IMR-90 (cell line): ENCODE results near the gene ABCA12. TPM values are rescaled to one million over a fixed set of nuclear protein-coding genes. Genes with fewer than 3 reads are reported as not detected.

Source experiments
- ATAC-seq: fragments of 200-7000 bp; cut with Tn5 transposase; 2 replicates; pipeline ENCODE4 v1.9.1; 2020; ENCODE audit warnings: low read depth, mild to moderate bottlenecking, moderate library complexity
- BruUV-seq: library from RNA; stranded (reverse); fragments of 400-500 nt; replicated peaks from 2 replicates; lab custom pipeline; 2021; lab: Mats Ljungman, UMichigan
- CTCF ChIA-PET: fragments of 300-600 bp; formaldehyde crosslinking; extraction: SDS; loops from one replicate; lab custom pipeline; 2021; ENCODE audit warnings: antibody characterized with exemption; lab: Yijun Ruan, JAX
- POLR2A ChIA-PET: fragments of 300-600 bp; sonication (Branson Sonifier 250); formaldehyde crosslinking; loops from one replicate; lab custom pipeline; 2022; ENCODE audit warnings: antibody characterized with exemption; ENCODE audit not compliant: unreplicated experiment; lab: Charles Lee
- DNase-seq: peaks from one replicate; pipeline ENCODE4 v3.0.0; 2013
- H2AFZ ChIP-seq: replicated peaks from 2 replicates; pipeline ENCODE3; 2013; ENCODE audit warnings: low read length, mild to moderate bottlenecking; ENCODE audit not compliant: poor library complexity
- H2AK5ac ChIP-seq: 2 replicates; pipeline ENCODE4 v1.6.1; 2013; ENCODE audit warnings: low read depth, low read length, inconsistent platforms
- H2AK9ac ChIP-seq: replicated peaks from 2 replicates; pipeline ENCODE3; 2013; ENCODE audit warnings: mild to moderate bottlenecking, low read depth, low read length, moderate library complexity; ENCODE audit not compliant: poor library complexity
- H2BK120ac ChIP-seq: 2 replicates; pipeline ENCODE4 v1.6.1; 2013; ENCODE audit warnings: low read depth, low read length, inconsistent platforms
- H2BK15ac ChIP-seq: 3 replicates; pipeline ENCODE4 v1.6.1; 2013; ENCODE audit warnings: low read depth, low read length, inconsistent platforms
- H2BK20ac ChIP-seq: 2 replicates; pipeline ENCODE4 v1.6.1; 2013; ENCODE audit warnings: low read depth, mild to moderate bottlenecking, inconsistent platforms, low read length, moderate library complexity
- H2BK5ac ChIP-seq: 2 replicates; pipeline ENCODE4 v1.6.1; 2013; ENCODE audit warnings: mild to moderate bottlenecking, low read depth, low read length, inconsistent platforms; ENCODE audit not compliant: poor library complexity, severe bottlenecking
- H3K14ac ChIP-seq: replicated peaks from 2 replicates; pipeline ENCODE4 v1.6.1; 2013; ENCODE audit warnings: low read depth, low read length, inconsistent platforms
- H3K18ac ChIP-seq: 2 replicates; pipeline ENCODE4 v1.6.1; 2013; ENCODE audit warnings: low read depth, low read length, control low read depth
- H3K23ac ChIP-seq: 2 replicates; pipeline ENCODE4 v1.6.1; 2013; ENCODE audit warnings: low read depth, low read length, inconsistent platforms
- H3K27ac ChIP-seq: 2 replicates; pipeline ENCODE4 v1.5.1; 2013; ENCODE audit warnings: mild to moderate bottlenecking, control low read depth, low read length; ENCODE audit not compliant: insufficient read depth
- H3K27me3 ChIP-seq: 2 replicates; pipeline ENCODE4 v1.6.1; 2013; ENCODE audit warnings: low read length; ENCODE audit not compliant: control insufficient read depth, insufficient read depth
- H3K36me3 ChIP-seq: 2 replicates; pipeline ENCODE4 v1.6.1; 2013; ENCODE audit warnings: low read length, mixed read lengths; ENCODE audit not compliant: control insufficient read depth, insufficient read depth
- H3K4ac ChIP-seq: 2 replicates; pipeline ENCODE4 v1.6.1; 2013; ENCODE audit warnings: low read depth, low read length, inconsistent platforms
- H3K4me1 ChIP-seq: 2 replicates; pipeline ENCODE4 v1.6.1; 2013; ENCODE audit warnings: low read length, mixed read lengths; ENCODE audit not compliant: control insufficient read depth, insufficient read depth
- H3K4me2 ChIP-seq: 2 replicates; pipeline ENCODE4 v1.6.1; 2013; ENCODE audit warnings: low read depth, mild to moderate bottlenecking, control low read depth, low read length, moderate library complexity
- H3K4me3 ChIP-seq: 2 replicates; pipeline ENCODE4 v1.5.1; 2013; ENCODE audit warnings: low read depth, mild to moderate bottlenecking, control low read depth, low read length, moderate library complexity; ENCODE audit not compliant: insufficient read depth
- H3K56ac ChIP-seq: 2 replicates; pipeline ENCODE4 v1.6.1; 2013; ENCODE audit warnings: low read length, inconsistent platforms; ENCODE audit not compliant: insufficient read depth; ENCODE audit errors: extremely low read depth
- H3K79me1 ChIP-seq, 2 experiments: 2 replicates each; pipeline ENCODE4 v1.6.1; 2013; ENCODE audit warnings: low read length in 2 of 2, inconsistent platforms in 1 of 2, low read depth in 1 of 2
- H3K9ac ChIP-seq: 2 replicates; pipeline ENCODE4 v1.6.1; 2013; ENCODE audit warnings: low read depth, low read length, control low read depth
- H3K9me1 ChIP-seq: 2 replicates; pipeline ENCODE4 v1.6.1; 2013; ENCODE audit warnings: low read length, inconsistent platforms; ENCODE audit not compliant: insufficient read depth
- H3K9me3 ChIP-seq: 2 replicates; pipeline ENCODE4 v1.6.1; 2013; ENCODE audit warnings: low read length; ENCODE audit not compliant: control insufficient read depth, insufficient read depth
- H4K20me1 ChIP-seq: 2 replicates; pipeline ENCODE4 v1.6.1; 2013; ENCODE audit warnings: low read length, inconsistent platforms; ENCODE audit not compliant: insufficient read depth
- H4K5ac ChIP-seq: 2 replicates; pipeline ENCODE4 v1.6.1; 2013; ENCODE audit warnings: mild to moderate bottlenecking, low read depth, low read length, control low read depth
- H4K8ac ChIP-seq, 2 experiments: 2 replicates each; pipeline ENCODE4 v1.6.1; 2013; ENCODE audit warnings: low read depth in 2 of 2, low read length in 2 of 2, control low read depth in 1 of 2, inconsistent platforms in 1 of 2
- H4K91ac ChIP-seq: 2 replicates; pipeline ENCODE4 v1.6.1; 2013; ENCODE audit warnings: low read depth, low read length, inconsistent platforms; ENCODE audit not compliant: insufficient read depth
- FOS ChIP-seq: fragments of 150-350 bp; IDR thresholded peaks from 2 replicates; pipeline ENCODE4 v1.6.1; 2016; ENCODE audit warnings: low read depth, low read length
- MAFK ChIP-seq: IDR thresholded peaks from 2 replicates; pipeline ENCODE4 v1.6.1; 2012; ENCODE audit warnings: low read depth, low read length, improper control_type of control experiment
- MAZ ChIP-seq: IDR thresholded peaks from 2 replicates; pipeline ENCODE4 v1.6.1; 2012; ENCODE audit warnings: low read depth, mild to moderate bottlenecking, low read length, improper control_type of control experiment, moderate library complexity, borderline replicate concordance
- NFE2L2 ChIP-seq: fragments of 150-350 bp; IDR thresholded peaks from 2 replicates; pipeline ENCODE4 v1.6.1; 2016; ENCODE audit warnings: low read depth, mild to moderate bottlenecking, low read length
- RAD21 ChIP-seq: IDR thresholded peaks from 2 replicates; pipeline ENCODE4 v1.6.1; 2012; ENCODE audit warnings: low read length, improper control_type of control experiment
- RCOR1 ChIP-seq: IDR thresholded peaks from 2 replicates; pipeline ENCODE4 v1.6.1; 2012; ENCODE audit warnings: mild to moderate bottlenecking, low read length, improper control_type of control experiment; ENCODE audit not compliant: insufficient replicate concordance
- SMC3 ChIP-seq: fragments of 150-350 bp; IDR thresholded peaks from 2 replicates; pipeline ENCODE4 v1.6.1; 2016; ENCODE audit warnings: low read depth, mild to moderate bottlenecking, antibody characterized with exemption, low read length, moderate library complexity
- USF2 ChIP-seq: fragments of 150-350 bp; IDR thresholded peaks from 2 replicates; pipeline ENCODE4 v1.6.1; 2017; ENCODE audit warnings: mild to moderate bottlenecking, antibody characterized with exemption, low read length, low read depth
- WGBS, 2 experiments: methylation state at CpG; one replicate each; pipeline versions ENCODE4 v1.1.5 to v1.1.7; 2013; ENCODE audit warnings: missing lambda C conversion rate in 2 of 2; ENCODE audit not compliant: insufficient read length in 1 of 2; ENCODE audit errors: extremely low coverage in 2 of 2; 5-methylcytosine and 5-hydroxymethylcytosine counted together
- dilution Hi-C: fragments of 300-500 bp; cut with HindIII; formaldehyde crosslinking; loops from one replicate; pipeline ENCODE4 v1.14.3; 2018; ENCODE audit warnings: low sequenced_read_pairs; ENCODE audit not compliant: unreplicated experiment
- in situ Hi-C: fragments of 300-500 bp; cut with MboI; formaldehyde crosslinking; loops from 3 replicates; pipeline ENCODE4 v1.14.3; 2019; ENCODE audit warnings: low sequenced_read_pairs, inconsistent platforms, mixed read lengths
- intact Hi-C: fragments of 100-400 bp; cut with micrococcal nuclease; formaldehyde crosslinking; loops from 2 replicates; pipeline ENCODE4 v1.10.0; 2022
- polyA plus RNA-seq, 3 experiments: library from polyadenylated mRNA; depleted of rRNA; stranded (reverse); fragments of >200 nt; gene quantifications; 2 replicates each; pipeline ENCODE4 v1.2.3, GENCODE V29; 2012; ENCODE audit warnings: low replicate concordance in 1 of 3
- total RNA-seq: library from RNA; depleted of rRNA; stranded (reverse); fragments of >200 nt; gene quantifications from 2 replicates; pipeline ENCODE4 v1.2.3, GENCODE V29; 2012

ABCA12 gene
- total and polyA plus RNA-seq, 2 of the 4 experiments (the other 2 are of a cell fraction), result under 0.01 TPM; not detected in 1

GRCh38 chr2:215022418-215022817, 116.0 kb downstream of the ABCA12 start:
- Histone ChIP-seq H3K36me3 (no peaks in the 10 kb centered on the region), H2AFZ (no peak overlapping the region), H3K14ac (no peak overlapping the region), H3K4me3 (no peak overlapping the region), H4K20me1 (no peaks in the 10 kb centered on the region), H4K91ac (no peak overlapping the region), H3K4me1 (no peaks in the 10 kb centered on the region), H2AK5ac (no peak overlapping the region), H3K9me1 (no peaks in the 10 kb centered on the region), H3K56ac (no peak overlapping the region), H3K27me3 (no peaks in the 10 kb centered on the region), H2BK120ac (no peak overlapping the region), H3K9me3 (no peaks in the 10 kb centered on the region), H3K18ac (no peak overlapping the region), H3K9ac (no peak overlapping the region), H3K23ac (no peak overlapping the region), H2AK9ac (no peak overlapping the region), H3K4ac (no peak overlapping the region), H2BK15ac (no peak overlapping the region), H4K5ac (no peak overlapping the region), H3K4me2 (no peak overlapping the region), H2BK5ac (no peak overlapping the region), H3K27ac (no peak overlapping the region), H4K8ac (no peak overlapping the region), H2BK20ac (no peak overlapping the region), H3K79me1 (no peaks in the 10 kb centered on the region)
- no CpG with 5 or more reads among the region's 3 CpGs for WGBS, 2 experiments
- no TSS peak for BruUV-seq
- no peak for ATAC-seq
- in situ Hi-C loops, result no loop called here
- ChIA-PET POLR2A (no interaction called here), CTCF (no interaction called here)
- TF ChIP-seq NFE2L2, result no peak
- no peak for TF ChIP-seq USF2
- no peak for TF ChIP-seq MAFK
- TF ChIP-seq MAZ, result no peak
- TF ChIP-seq FOS, result no peak
- TF ChIP-seq RCOR1, result no peak
- TF ChIP-seq RAD21, result no peak
- TF ChIP-seq SMC3, result no peak
- peak; percentile 3 for DNase-seq
- intact Hi-C loops, result no loop called here
- dilution Hi-C loops, result no loop called here
